ENCODE data around the gene FAM83G.

The FAM83G gene

DNA sequence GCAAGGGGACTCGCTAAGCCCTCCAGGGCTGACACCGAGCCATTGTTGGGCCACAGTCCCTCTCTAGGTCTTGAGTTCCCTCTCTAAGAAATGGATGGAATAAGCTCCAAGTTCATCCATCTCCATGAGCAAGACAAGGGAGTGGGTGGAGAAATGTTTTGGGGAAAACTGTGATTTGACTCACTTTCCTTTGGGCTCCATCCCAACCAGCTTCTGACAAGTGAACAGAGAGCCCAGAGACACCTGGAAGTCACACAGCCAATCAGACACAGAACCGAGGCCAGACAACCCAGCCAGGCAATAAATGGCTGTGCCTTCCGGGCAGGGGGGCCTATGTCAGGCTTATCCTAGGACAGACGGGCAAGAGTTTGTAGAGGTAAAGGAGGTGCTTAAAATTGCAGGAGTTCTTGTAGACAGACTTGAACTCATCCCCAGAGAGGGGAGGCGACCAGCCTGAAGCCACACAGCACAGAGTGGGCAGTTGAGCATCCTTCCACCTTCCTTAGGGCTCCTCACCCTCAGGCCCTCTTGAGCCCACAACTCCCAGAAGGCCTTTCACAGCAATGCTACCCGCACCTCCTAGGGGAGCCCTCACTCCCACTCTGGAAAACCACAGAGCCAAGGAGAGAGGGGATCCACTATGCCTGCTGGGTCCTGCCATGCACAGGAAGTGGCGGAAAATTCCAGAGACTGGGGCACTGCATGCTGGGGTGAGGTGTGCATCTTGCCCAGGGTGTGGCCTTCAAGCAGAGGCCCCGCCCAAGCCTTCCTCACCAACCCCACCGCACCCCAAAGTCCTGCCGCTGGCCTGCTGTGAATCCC, 9.5 kb upstream of the FAM83G start:
- H3K4me3 ChIP-seq (ENCODE audit: low read depth in 1 of 2, low read length in 2 of 2): no peak overlapping the region
- H3K27ac ChIP-seq (ENCODE audit: low read depth, low read length): no peak overlapping the region
- H3K4me1 ChIP-seq (ENCODE audit: insufficient read depth, low read length): no peaks in the 10 kb centered on the region
- no peaks in the 10 kb centered on the region for H3K9me3 ChIP-seq (ENCODE audit: low read length)
- H3K27me3 ChIP-seq (ENCODE audit: control insufficient read depth in 1 of 2, insufficient read depth in 2 of 2, low read length in 2 of 2): no peaks in the 10 kb centered on the region
- no peaks in the 10 kb centered on the region for H3K36me3 ChIP-seq (ENCODE audit: insufficient read depth, low read length)
- no peak overlapping the region for H3K9ac ChIP-seq (ENCODE audit: low read length)

DNA sequence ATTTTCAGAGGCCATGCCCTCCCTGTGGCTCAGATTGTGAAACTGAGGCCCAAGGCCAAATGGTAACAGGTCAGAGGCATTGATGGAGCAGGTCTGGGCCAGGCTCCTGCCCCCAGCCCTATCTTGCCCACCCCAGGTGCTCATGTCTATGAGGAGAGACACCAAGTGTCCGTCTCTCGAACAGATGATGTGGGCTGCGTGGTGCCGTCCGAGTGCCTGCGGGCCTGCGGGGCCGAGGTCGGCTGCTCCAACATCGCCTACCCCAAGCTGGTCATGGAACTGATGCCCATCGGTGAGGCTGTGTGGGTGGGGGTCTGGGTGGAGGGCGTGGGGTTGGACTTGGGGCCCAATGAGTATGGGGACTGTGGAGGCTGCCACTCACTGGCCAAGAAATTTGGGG, 8.7 kb upstream of the FAM83G start:
- Histone ChIP-seq H3K27ac (ENCODE audit: low read depth, low read length) (no peak overlapping the region), H3K27me3 (ENCODE audit: control insufficient read depth in 1 of 2, insufficient read depth in 2 of 2, low read length in 2 of 2) (no peaks in the 10 kb centered on the region), H3K9ac (ENCODE audit: low read length) (no peak overlapping the region), H3K36me3 (ENCODE audit: insufficient read depth, low read length) (no peaks in the 10 kb centered on the region), H3K4me3 (ENCODE audit: low read depth in 1 of 2, low read length in 2 of 2) (no peak overlapping the region), H3K4me1 (ENCODE audit: insufficient read depth, low read length) (no peaks in the 10 kb centered on the region), H3K9me3 (ENCODE audit: low read length) (no peaks in the 10 kb centered on the region)

DNA sequence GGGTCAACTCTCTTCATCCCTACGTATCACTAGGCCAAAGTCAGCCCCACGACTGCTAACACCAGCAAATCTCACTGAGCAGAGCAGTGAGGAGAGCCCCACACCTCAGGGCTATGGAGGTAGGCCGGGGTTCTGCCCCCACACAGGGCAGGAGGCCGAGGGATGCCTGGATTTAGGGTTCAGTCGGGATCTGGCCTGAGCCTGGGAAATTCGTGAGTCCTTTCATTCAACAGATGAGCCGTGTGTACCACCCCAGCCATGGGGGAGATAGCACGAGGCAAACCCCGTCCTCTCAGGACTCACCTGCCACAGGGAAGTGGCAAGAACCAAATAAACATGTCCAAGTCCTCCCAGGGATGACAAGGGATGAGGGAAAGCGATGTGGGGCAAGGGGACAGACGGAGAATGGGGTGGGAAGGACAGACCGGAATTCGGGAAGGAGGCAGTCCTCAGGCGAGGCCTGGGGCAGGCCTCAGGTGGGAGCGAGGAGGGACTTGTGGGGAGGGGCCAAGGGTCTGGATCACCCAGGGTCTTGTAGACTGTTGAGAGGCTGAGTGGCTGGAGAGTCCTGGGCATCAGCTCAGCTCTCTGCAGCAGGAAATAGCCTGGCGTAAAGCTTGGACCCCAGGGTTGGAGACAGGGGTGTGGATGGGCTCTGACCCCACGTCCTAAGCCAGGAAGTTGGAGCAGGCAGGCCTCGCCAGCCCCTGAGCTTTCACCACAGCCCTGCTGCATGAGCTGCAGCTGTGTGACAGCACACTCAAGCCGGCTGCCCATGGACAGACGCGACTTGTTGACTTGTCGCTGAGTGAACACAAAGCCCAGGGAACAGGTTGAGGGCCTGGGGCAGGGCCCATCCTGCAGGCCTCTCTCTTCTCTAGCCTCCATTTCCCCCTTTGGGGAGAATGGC, 7.9 kb upstream of the FAM83G start:
- Histone ChIP-seq H3K27me3 (ENCODE audit: control insufficient read depth in 1 of 2, insufficient read depth in 2 of 2, low read length in 2 of 2) (no peaks in the 10 kb centered on the region), H3K4me1 (ENCODE audit: insufficient read depth, low read length) (no peaks in the 10 kb centered on the region), H3K36me3 (ENCODE audit: insufficient read depth, low read length) (no peaks in the 10 kb centered on the region), H3K9ac (ENCODE audit: low read length) (no peak overlapping the region), H3K9me3 (ENCODE audit: low read length) (no peaks in the 10 kb centered on the region), H3K27ac (ENCODE audit: low read depth, low read length) (no peak overlapping the region), H3K4me3 (ENCODE audit: low read depth in 1 of 2, low read length in 2 of 2) (no peak overlapping the region)

DNA sequence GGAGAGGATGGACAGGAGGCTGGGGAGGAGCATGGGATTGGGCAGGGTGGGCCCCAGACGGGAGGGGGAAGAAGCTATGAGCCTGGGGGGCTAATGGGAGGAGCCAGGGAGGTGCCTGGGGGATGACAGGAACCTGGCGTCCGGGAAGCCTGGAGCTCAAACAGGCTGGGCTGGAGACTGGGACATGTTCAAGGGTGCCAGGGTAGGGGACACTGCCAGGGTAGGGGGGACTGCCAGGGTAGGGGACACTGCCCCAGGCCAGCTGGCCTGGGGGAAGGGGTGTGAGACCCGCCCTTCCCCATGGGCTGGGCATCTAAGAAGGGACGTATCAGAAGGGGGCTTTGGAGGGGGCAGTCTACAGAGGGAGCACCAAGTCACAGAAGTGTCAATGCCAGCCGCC, 7.0 kb upstream of the FAM83G start:
- Histone ChIP-seq H3K9me3 (ENCODE audit: low read length) (no peaks in the 10 kb centered on the region), H3K9ac (ENCODE audit: low read length) (no peak overlapping the region), H3K27ac (ENCODE audit: low read depth, low read length) (no peak overlapping the region), H3K4me1 (ENCODE audit: insufficient read depth, low read length) (no peaks in the 10 kb centered on the region), H3K36me3 (ENCODE audit: insufficient read depth, low read length) (no peaks in the 10 kb centered on the region), H3K27me3 (ENCODE audit: control insufficient read depth in 1 of 2, insufficient read depth in 2 of 2, low read length in 2 of 2) (no peaks in the 10 kb centered on the region), H3K4me3 (ENCODE audit: low read depth in 1 of 2, low read length in 2 of 2) (no peak overlapping the region)

DNA sequence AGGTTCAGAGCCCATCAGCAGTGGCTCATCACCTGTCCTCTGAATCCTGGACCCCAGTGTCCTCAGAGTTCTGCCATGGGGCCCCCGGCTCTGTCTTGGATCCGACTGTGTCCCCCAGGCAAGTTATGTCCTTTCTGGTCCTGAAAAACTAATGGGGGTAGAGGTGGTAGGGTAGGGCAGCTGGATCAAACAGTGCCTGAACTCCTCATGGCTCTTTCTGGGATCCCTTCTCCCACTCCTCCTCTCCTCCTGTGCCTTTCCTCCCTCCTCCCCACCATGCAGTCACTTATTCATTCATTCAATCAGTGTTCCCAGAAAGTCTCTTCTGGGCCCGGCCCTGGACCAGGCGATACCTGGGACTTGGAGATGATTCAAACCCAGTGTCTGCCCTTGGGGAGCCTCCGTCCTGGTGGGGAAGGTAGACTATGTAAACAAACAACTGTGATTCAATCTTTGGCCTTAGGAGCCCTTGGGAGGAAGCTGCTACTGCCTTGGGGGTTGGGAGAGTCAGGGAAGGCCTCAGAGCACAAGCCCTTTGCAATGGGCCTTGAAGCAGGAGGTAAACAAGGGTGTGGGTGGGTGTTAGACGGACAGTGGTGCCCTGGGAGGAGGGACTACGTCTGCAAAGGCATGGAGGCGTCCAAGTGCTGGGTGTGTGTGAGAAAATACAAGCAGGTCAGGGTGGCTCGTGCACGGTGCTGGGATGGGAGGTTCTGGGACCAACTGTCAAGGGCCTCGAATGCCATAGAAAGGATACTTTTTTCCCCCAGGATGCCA, 6.4 kb upstream of the FAM83G start:
- H3K9me3 ChIP-seq (ENCODE audit: low read length): no peaks in the 10 kb centered on the region
- H3K4me1 ChIP-seq (ENCODE audit: insufficient read depth, low read length): no peaks in the 10 kb centered on the region
- H3K27me3 ChIP-seq (ENCODE audit: control insufficient read depth in 1 of 2, insufficient read depth in 2 of 2, low read length in 2 of 2): no peaks in the 10 kb centered on the region
- H3K9ac ChIP-seq (ENCODE audit: low read length): no peak overlapping the region
- no peaks in the 10 kb centered on the region for H3K36me3 ChIP-seq (ENCODE audit: insufficient read depth, low read length)
- H3K27ac ChIP-seq (ENCODE audit: low read depth, low read length): no peak overlapping the region
- no peak overlapping the region for H3K4me3 ChIP-seq (ENCODE audit: low read depth in 1 of 2, low read length in 2 of 2)

DNA sequence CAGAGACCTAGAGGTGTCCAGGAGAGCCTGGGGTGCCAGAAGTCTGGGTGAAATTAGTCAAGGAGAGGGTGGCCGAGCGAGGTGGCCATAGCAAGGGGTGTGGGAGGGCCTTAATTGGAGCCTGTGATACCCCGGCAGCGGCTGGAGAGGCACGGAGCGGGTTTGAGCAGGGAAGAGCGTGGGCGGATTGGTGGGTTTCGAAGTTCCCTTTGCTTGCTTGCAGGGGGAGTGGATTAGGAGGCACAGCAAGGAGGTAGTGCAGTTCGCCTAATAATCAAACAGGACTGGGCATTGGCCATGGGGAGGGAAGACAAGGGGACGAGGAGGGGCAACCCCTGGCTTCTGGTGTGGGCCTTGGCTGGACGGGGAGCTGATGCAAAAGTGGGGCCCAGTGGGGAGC, 5.4 kb upstream of the FAM83G start:
- H3K9ac ChIP-seq (ENCODE audit: low read length): no peak overlapping the region
- no peaks in the 10 kb centered on the region for H3K36me3 ChIP-seq (ENCODE audit: insufficient read depth, low read length)
- no peaks in the 10 kb centered on the region for H3K4me1 ChIP-seq (ENCODE audit: insufficient read depth, low read length)
- no peaks in the 10 kb centered on the region for H3K9me3 ChIP-seq (ENCODE audit: low read length)
- H3K27me3 ChIP-seq (ENCODE audit: control insufficient read depth in 1 of 2, insufficient read depth in 2 of 2, low read length in 2 of 2): no peaks in the 10 kb centered on the region
- H3K27ac ChIP-seq (ENCODE audit: low read depth, low read length): no peak overlapping the region
- no peak overlapping the region for H3K4me3 ChIP-seq (ENCODE audit: low read depth in 1 of 2, low read length in 2 of 2)

DNA sequence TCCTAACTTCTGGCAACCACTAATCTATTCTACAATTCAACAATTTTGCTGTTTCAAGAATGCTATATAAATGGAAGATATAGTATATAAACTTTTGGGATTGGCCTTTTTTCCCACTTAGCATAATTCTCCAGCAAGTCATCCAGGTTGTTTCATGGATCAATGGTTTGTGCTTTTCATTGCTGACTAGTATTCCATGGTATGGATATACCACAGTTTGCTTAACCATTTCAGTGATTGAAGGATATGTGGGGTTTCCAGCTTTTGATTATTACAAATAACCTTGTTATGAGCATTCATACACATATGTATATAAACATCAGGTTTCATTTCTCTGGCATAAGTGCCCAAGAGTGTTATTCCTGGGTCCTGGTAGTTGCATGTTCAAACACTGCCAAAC, 2.1 kb upstream of the FAM83G start:
- H3K4me3 ChIP-seq (ENCODE audit: low read depth in 1 of 2, low read length in 2 of 2): no peak overlapping the region
- no peak overlapping the region for H3K9ac ChIP-seq (ENCODE audit: low read length)
- H3K27ac ChIP-seq (ENCODE audit: low read depth, low read length): no peak overlapping the region
- no peaks in the 10 kb centered on the region for H3K36me3 ChIP-seq (ENCODE audit: insufficient read depth, low read length)
- no peaks in the 10 kb centered on the region for H3K4me1 ChIP-seq (ENCODE audit: insufficient read depth, low read length)
- H3K27me3 ChIP-seq (ENCODE audit: control insufficient read depth in 1 of 2, insufficient read depth in 2 of 2, low read length in 2 of 2): no peaks in the 10 kb centered on the region
- H3K9me3 ChIP-seq (ENCODE audit: low read length): no peaks in the 10 kb centered on the region

DNA sequence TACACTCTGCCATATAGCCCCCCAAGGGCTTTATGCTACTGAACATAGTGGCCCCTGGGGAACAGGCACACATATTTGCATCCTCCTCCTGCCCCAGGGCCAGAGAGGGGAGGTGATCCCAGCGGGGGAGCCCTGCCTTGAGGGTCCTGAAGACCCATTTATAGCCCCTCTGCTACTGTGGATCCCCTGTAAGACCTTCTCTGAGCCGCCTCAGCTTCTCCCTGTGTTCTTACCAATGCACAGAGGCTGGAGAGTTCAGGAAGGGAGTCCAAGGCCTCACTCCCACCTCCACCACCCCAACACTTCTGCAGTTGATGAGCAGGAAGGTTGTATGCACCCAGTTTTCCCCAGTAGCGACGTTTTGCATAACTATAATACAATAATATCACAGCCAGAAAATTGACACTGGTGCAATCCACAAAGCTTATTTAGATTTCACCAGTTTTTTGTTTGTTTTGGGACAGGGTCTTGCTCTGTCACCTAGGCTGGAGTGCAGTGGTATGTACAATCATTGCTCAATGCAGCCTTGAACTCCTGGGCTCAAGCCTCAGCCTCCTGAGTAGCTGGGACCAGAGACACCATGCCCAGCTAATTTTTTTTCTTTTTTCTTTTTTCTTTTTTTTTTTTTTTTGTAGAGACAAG, 1.3 kb upstream of the FAM83G start:
- H3K4me1 ChIP-seq (ENCODE audit: insufficient read depth, low read length): no peaks in the 10 kb centered on the region
- no peaks in the 10 kb centered on the region for H3K27me3 ChIP-seq (ENCODE audit: control insufficient read depth in 1 of 2, insufficient read depth in 2 of 2, low read length in 2 of 2)
- H3K9ac ChIP-seq (ENCODE audit: low read length): no peak overlapping the region
- H3K36me3 ChIP-seq (ENCODE audit: insufficient read depth, low read length): no peaks in the 10 kb centered on the region
- H3K27ac ChIP-seq (ENCODE audit: low read depth, low read length): no peak overlapping the region
- H3K9me3 ChIP-seq (ENCODE audit: low read length): no peaks in the 10 kb centered on the region
- H3K4me3 ChIP-seq (ENCODE audit: low read depth in 1 of 2, low read length in 2 of 2): no peak overlapping the region

DNA sequence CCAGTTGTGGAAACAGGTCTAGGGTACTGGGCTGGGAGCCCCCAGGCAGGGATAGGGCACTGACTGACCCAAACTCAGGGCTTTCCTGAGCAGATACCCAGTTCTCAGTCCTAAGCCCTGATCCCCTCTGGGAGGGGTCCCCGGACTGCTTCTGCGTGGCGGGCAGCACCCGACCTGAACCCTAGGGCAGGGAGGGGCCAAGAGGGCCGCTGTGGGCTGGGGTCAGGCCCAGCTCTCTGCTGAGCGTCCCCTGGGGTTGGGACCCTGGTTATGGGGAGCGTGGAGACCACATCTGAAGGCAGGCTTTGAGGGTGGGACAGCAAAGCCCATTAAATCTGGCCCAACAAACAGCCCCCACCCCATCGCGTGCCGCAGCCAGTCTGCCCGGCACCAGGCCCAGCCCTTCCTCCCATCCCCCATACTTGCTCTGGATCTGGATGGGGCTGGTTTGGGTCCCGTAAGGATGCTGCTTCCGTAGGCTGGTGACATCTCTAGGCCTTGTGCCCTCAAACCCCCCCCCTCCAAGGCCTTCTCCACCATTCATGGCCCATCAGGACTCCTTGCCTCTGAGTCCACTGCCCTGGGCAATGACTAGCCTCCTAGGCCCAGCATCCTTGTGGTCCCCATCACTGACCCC, 691 bp upstream of the FAM83G start:
- no peaks in the 10 kb centered on the region for H3K36me3 ChIP-seq (ENCODE audit: insufficient read depth, low read length)
- no peaks in the 10 kb centered on the region for H3K9me3 ChIP-seq (ENCODE audit: low read length)
- H3K4me1 ChIP-seq (ENCODE audit: insufficient read depth, low read length): no peaks in the 10 kb centered on the region
- no peak overlapping the region for H3K9ac ChIP-seq (ENCODE audit: low read length)
- no peaks in the 10 kb centered on the region for H3K27me3 ChIP-seq (ENCODE audit: control insufficient read depth in 1 of 2, insufficient read depth in 2 of 2, low read length in 2 of 2)
- H3K4me3 ChIP-seq (ENCODE audit: low read depth in 1 of 2, low read length in 2 of 2): peak overlapping the region in 1 of 2 donors; percentile 38
- H3K27ac ChIP-seq (ENCODE audit: low read depth, low read length): no peak overlapping the region

DNA sequence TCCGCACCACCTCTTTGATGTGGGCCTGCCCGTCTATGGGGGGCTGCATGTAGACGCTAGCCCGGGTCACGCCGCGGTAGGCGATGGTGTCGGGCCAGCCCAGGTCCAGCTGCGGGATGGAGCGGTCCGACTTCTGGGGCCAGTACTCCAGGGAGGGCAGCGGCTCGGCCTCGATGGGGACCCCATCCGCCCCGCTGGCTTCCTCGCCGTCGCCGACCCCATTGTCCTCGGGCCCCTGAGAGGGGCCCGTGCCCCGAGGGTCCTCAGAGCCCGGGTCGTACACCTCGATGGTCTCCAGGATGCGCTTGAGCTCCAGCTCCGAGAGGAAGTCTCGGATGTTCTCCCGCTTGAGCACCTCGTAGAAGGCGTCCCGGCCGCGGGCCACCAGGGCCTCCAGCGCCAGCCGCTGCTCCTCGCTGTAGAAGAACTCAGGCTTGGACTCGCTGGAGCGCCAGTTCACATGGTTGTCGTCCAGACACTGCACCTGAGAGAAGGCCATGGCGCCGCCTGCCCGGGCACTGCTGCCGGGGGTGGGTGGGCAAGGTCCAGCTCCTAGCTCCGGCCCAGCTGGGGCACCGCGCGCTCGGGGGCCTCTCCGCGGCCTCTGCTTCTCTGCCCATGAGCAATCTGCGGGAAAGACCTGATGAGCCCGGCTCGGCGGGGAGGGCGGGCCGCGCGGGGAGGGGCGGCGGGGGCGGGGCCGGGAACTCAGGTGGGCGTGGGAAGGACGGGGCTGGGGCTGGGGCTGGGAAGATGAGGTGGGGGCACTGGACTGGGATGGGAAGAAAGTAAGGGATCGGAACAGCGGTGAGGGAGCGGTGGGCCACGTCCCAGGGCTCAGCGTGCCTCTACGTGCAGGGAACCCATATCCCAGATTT, 782 bp downstream of the FAM83G start:
- Histone ChIP-seq H3K4me3 (ENCODE audit: low read depth in 1 of 2, low read length in 2 of 2) (peak overlapping the region; percentile 41 to 54), H3K27me3 (ENCODE audit: control insufficient read depth in 1 of 2, insufficient read depth in 2 of 2, low read length in 2 of 2) (no peaks in the 10 kb centered on the region), H3K36me3 (ENCODE audit: insufficient read depth, low read length) (no peaks in the 10 kb centered on the region), H3K27ac (ENCODE audit: low read depth, low read length) (peak overlapping the region; percentile 58), H3K4me1 (ENCODE audit: insufficient read depth, low read length) (no peaks in the 10 kb centered on the region), H3K9ac (ENCODE audit: low read length) (no peak overlapping the region), H3K9me3 (ENCODE audit: low read length) (no peaks in the 10 kb centered on the region)

Data from muscle layer of colon (tissue), 2 donors.